Mammary epithelial cell (primary cell): Measurements from ENCODE around the gene C5orf22.

Experiments
- CTCF ChIP-seq, 2 donors: IDR thresholded peaks in 1 of 2; conservative IDR thresholded peaks in 1 of 2; 2 replicates each; pipeline ENCODE4 v1.5.1; 2011 to 2012; ENCODE audit warnings: inconsistent platforms in 2 of 2, low read length in 2 of 2, mild to moderate bottlenecking in 2 of 2, control low read depth in 1 of 2, low read depth in 1 of 2; ENCODE audit not compliant: insufficient read depth in 1 of 2; ENCODE audit errors: extremely low read depth in 1 of 2
- EZH2 ChIP-seq: IDR thresholded peaks from 2 replicates; pipeline ENCODE4 v1.6.1; 2012; ENCODE audit warnings: low read length, inconsistent platforms, borderline replicate concordance

GRCh38 chr5:31573494-31574142 lies 41.5 kb downstream of the C5orf22 start:
- TF ChIP-seq CTCF (conservative IDR thresholded peaks at IDR 0.05 in 1 of 2, IDR thresholded peaks at IDR 0.05 in 1 of 2; ENCODE audit: extremely low read depth in 1 of 2, insufficient read depth in 1 of 2, low read depth in 1 of 2, low read length in 2 of 2) (no peak), EZH2 (no peak)
